Memory B cell (primary cell): Measurements from ENCODE around the gene PLEKHN1.
A peak's percentile ranks its signal among the peaks of the same experiment; 100 is the strongest.

Source experiments
- ATAC-seq: fragments of 150-1000 bp; cut with Tn5 transposase; 2 replicates; pipeline ENCODE4 v1.10.0; 2021; ENCODE audit warnings: low read depth, mild to moderate bottlenecking, moderate library complexity
- DNase-seq, 2 donors: peaks; one replicate each; pipeline ENCODE4 v3.0.0; 2022; ENCODE audit warnings: low spot score in 2 of 2
- H3K27ac Mint-ChIP-seq: one replicate; pipeline ENCODE4 v1.8.0; 2022; ENCODE audit warnings: mild to moderate bottlenecking, moderate library complexity, mixed read lengths
- H3K27me3 Mint-ChIP-seq: one replicate; pipeline ENCODE4 v1.8.0; 2022; ENCODE audit warnings: mixed read lengths
- H3K36me3 Mint-ChIP-seq: one replicate; pipeline ENCODE4 v1.8.0; 2022; ENCODE audit warnings: mild to moderate bottlenecking, mixed read lengths
- H3K4me1 Mint-ChIP-seq: one replicate; pipeline ENCODE4 v1.8.0; 2022; ENCODE audit warnings: mixed read lengths
- H3K4me3 Mint-ChIP-seq: one replicate; pipeline ENCODE4 v1.8.0; 2022; ENCODE audit warnings: mild to moderate bottlenecking, moderate library complexity, mixed read lengths
- H3K9me3 Mint-ChIP-seq: one replicate; pipeline ENCODE4 v1.8.0; 2022; ENCODE audit warnings: mixed read lengths

PLEKHN1 gene

DNA sequence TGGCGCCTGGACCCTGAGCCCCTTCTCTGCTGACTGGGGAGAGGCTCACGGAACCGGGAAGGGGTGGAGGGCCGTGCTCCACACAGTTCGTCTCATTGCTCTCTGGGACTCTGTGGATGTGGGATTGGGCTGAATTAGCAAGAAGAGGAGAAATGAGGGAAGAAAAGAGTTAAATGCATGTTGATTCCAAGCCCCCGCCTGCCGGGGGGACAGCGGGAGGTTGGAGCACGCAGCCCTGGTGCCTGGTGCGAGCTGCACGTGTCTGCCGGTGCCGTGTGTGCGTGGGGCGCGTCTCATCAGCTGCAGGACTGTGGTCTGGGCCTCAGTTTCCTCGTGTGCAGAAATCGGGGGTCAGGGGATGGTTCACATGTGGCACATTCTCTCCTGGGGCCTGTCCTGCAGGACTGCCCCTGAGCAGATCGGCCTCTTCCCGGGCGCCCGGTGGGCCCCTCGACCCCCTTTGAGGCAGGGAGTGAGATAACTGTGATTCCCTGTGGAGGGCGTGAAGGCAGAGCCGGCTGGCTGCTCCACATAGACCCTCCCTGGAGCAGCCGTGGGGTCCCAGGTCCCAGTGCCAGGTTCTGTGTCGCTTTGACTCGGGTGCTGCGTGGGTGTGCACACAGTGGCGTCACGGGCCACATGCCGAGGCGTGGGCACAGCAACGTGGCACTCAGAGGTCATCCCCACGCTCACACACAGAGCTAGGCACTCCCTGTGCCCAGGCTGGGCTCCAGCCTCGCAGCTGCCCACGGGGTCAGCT, 31.1 kb upstream of the PLEKHN1 start:
- peaks cover 6% of the 10 kb centered on the region for H3K4me1 Mint-ChIP-seq

GRCh38 chr1:935751-936231, 30.5 kb upstream of the PLEKHN1 start:
- Mint-ChIP-seq H3K4me3 (no peak overlapping the region), H3K27ac (no peak overlapping the region), H3K36me3 (no peaks in the 10 kb centered on the region), H3K9me3 (no peaks in the 10 kb centered on the region), H3K4me1 (peaks cover 7% of the 10 kb centered on the region), H3K27me3 (peaks cover 36% of the 10 kb centered on the region)
- ATAC-seq: no peak
- DNase-seq: no peak

More for the DNA sequence above, 31.1 kb upstream of the PLEKHN1 start:
- H3K4me3 Mint-ChIP-seq: no peak overlapping the region
- H3K9me3 Mint-ChIP-seq: no peaks in the 10 kb centered on the region
- H3K36me3 Mint-ChIP-seq: no peaks in the 10 kb centered on the region
- no peak overlapping the region for H3K27ac Mint-ChIP-seq
- ATAC-seq (no peak), DNase-seq (no peak)
- peaks cover 38% of the 10 kb centered on the region for H3K27me3 Mint-ChIP-seq

DNA sequence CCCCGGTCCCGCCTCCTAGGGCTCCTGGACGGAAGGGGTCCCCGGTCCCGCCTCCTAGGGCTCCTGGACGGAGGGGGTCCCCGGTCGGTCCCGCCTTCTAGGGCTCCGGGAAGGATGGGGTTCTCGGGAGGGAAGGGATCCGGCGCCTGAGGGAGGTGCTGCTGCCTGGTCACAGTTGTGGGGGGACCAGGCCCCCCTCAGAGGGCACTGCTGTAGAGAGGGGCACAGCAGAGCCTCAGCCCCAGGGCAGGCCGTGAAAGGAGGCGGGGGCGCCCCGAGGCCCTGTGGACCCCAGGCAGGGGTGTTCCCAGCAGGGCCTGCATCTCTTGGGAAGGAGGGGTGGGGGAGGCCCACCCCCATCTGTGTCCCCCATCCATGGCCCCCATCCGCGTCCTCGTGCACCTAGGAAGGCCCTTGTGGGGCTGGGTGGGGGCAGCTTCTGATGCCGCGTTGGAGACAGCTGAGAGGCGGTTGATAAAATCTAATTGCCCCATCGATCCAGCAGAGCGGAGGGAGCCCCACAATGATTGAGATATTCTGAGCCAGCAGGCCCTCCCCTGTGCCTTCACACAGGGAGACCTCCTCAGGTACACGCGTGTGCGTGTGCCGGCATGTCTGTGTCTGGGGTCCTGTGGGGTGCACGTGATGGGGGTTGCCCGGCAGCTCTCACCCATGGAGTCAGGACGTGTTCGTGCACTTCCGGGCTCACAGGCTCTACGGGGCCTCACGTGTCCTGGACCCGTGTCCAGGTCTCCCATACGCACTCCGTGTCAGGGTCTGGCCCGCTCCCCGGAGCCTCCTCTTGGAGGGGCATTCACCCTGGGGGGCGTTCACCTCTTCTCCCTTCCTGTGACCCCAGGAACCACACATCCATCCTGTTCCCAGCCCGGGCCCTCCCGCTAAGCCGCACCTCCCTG, 29.7 kb upstream of the PLEKHN1 start:
- H3K36me3 Mint-ChIP-seq: no peaks in the 10 kb centered on the region
- H3K27me3 Mint-ChIP-seq: peaks cover 35% of the 10 kb centered on the region

GRCh38 chr1:937521-937920, 28.8 kb upstream of the PLEKHN1 start:
- no peaks in the 10 kb centered on the region for H3K36me3 Mint-ChIP-seq
- ATAC-seq: no peak
- H3K27me3 Mint-ChIP-seq: peaks cover 35% of the 10 kb centered on the region

More for the DNA sequence above, 29.7 kb upstream of the PLEKHN1 start:
- H3K4me1 Mint-ChIP-seq: peaks cover 6% of the 10 kb centered on the region
- ATAC-seq: no peak
- no peak for DNase-seq
- H3K4me3 Mint-ChIP-seq: no peak overlapping the region
- H3K9me3 Mint-ChIP-seq: no peaks in the 10 kb centered on the region
- H3K27ac Mint-ChIP-seq: no peak overlapping the region

DNA sequence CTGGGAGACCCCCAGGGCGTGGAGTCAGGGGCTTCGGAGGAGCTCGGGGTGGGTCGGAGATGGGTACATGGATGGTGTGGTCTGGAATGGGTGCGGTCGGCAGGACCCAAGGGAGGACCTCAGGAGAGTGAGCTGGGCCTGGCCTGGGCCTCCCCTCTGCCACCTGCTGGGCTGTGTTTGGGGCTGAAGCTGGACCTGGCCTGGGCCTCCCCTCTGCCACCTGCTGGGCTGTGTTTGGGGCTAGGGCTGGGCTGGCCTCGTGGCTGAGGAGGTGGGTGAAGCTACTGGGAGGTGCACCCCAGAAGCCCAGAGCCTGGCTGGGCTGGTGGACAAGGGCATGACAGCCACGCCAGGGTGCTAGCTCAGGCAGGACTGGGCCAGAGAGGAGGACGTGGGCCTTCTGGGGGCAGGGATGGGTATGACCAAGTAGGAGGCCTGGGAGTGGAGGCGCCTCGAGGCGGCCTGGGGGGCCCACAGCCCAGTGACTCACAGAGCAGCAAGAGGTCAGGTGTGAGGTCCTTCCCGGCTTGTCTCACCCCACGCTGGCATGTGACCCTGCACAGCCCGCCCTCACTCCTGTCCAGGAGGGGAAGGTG, 28.1 kb upstream of the PLEKHN1 start:
- peak; percentile 25 for ATAC-seq
- no peak overlapping the region for H3K27ac Mint-ChIP-seq

More at GRCh38 chr1:937521-937920, 28.8 kb upstream of the PLEKHN1 start:
- DNase-seq: no peak
- Mint-ChIP-seq H3K27ac (no peak overlapping the region), H3K4me3 (peak overlapping the region; percentile 27), H3K9me3 (no peaks in the 10 kb centered on the region), H3K4me1 (peaks cover 5% of the 10 kb centered on the region)

GRCh38 chr1:938711-939489, 27.4 kb upstream of the PLEKHN1 start:
- Mint-ChIP-seq H3K4me3 (no peak overlapping the region), H3K36me3 (no peaks in the 10 kb centered on the region), H3K27ac (no peak overlapping the region), H3K9me3 (no peaks in the 10 kb centered on the region), H3K27me3 (peaks cover 31% of the 10 kb centered on the region), H3K4me1 (peaks cover 5% of the 10 kb centered on the region)
- DNase-seq: no peak
- no peak for ATAC-seq

More for the DNA sequence above, 28.1 kb upstream of the PLEKHN1 start:
- peaks cover 34% of the 10 kb centered on the region for H3K27me3 Mint-ChIP-seq
- peaks cover 5% of the 10 kb centered on the region for H3K4me1 Mint-ChIP-seq
- peak overlapping the region; percentile 8 for H3K4me3 Mint-ChIP-seq
- DNase-seq: no peak
- no peaks in the 10 kb centered on the region for H3K9me3 Mint-ChIP-seq
- no peaks in the 10 kb centered on the region for H3K36me3 Mint-ChIP-seq

- Mint-ChIP-seq H3K27me3 (peaks cover 31% of the 10 kb centered on the region), H3K4me3 (peak overlapping the region; percentile 42), H3K4me1 (peaks cover 5% of the 10 kb centered on the region), H3K36me3 (no peaks in the 10 kb centered on the region), H3K27ac (no peak overlapping the region), H3K9me3 (no peaks in the 10 kb centered on the region)
- ATAC-seq (no peak), DNase-seq (no peak)
These were observed 26.7 kb upstream of the PLEKHN1 start for GRCh38 chr1:939511-940106.

- peak overlapping the region; percentile 81 for H3K4me3 Mint-ChIP-seq
- H3K4me1 Mint-ChIP-seq: peaks cover 5% of the 10 kb centered on the region
- H3K27ac Mint-ChIP-seq: no peak overlapping the region
- peaks cover 27% of the 10 kb centered on the region for H3K27me3 Mint-ChIP-seq
- peaks cover 3% of the 10 kb centered on the region for H3K36me3 Mint-ChIP-seq
- no peak for DNase-seq
- peak; percentile 40 for ATAC-seq
- H3K9me3 Mint-ChIP-seq: no peaks in the 10 kb centered on the region
These were observed 25.9 kb upstream of the PLEKHN1 start for GRCh38 chr1:940107-941014.

GRCh38 chr1:941015-941587, 25.2 kb upstream of the PLEKHN1 start:
- peaks cover 10% of the 10 kb centered on the region for H3K36me3 Mint-ChIP-seq
- no peak overlapping the region for H3K27ac Mint-ChIP-seq
- peaks cover 24% of the 10 kb centered on the region for H3K27me3 Mint-ChIP-seq
- peak overlapping the region; percentile 81 for H3K4me3 Mint-ChIP-seq
- peak; percentile 12 for ATAC-seq
- H3K4me1 Mint-ChIP-seq: peaks cover 5% of the 10 kb centered on the region
- H3K9me3 Mint-ChIP-seq: no peaks in the 10 kb centered on the region
- DNase-seq: no peak

DNA sequence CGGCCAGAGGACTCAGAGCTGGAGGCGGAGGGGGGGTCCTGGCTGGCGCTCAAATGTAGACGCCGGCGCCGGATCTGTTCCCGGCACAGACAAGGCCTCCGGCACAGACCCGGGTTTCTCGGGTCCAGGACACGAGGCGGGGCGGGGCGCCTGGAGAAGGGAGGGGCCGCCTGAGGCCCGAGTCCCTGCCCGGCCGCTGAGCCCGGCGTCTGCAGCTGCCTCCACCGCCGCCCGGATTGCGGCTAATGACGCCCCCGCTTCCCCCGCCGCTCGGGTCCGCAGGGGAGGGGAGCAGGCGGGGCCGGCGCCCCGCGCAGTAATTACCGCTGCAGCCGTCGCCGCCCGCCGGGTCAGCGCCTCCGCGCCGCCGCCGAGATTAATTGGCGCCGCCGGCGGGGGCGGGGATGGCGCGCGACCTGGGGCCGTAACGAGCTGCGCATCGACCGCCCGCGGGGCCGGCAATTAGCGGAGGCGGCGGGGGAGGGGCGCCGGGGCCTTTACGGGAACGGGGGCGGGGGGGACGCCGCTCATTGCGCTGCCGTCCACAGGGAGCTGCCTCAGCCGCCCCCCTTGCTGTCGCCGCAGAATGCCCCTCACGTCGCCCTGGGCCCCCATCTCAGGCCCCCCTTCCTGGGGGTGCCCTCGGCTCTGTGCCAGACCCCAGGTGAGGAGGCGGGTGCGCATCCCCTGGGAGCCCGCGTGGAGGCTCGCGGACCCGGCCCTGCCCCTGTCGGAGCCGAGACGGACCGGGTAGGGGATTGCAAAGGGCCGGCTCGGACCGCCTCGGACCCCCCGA, 24.5 kb upstream of the PLEKHN1 start:
- Mint-ChIP-seq H3K9me3 (no peaks in the 10 kb centered on the region), H3K27ac (no peak overlapping the region), H3K36me3 (peaks cover 10% of the 10 kb centered on the region), H3K4me3 (peak overlapping the region; percentile 81), H3K27me3 (peaks cover 24% of the 10 kb centered on the region), H3K4me1 (peaks cover 5% of the 10 kb centered on the region)
- ATAC-seq (peak; percentile 12), DNase-seq (no peak)

- no peak overlapping the region for H3K4me3 Mint-ChIP-seq
- DNase-seq: no peak
- no peaks in the 10 kb centered on the region for H3K9me3 Mint-ChIP-seq
- ATAC-seq: peak; percentile 20
- no peak overlapping the region for H3K27ac Mint-ChIP-seq
- H3K4me1 Mint-ChIP-seq: peaks cover 5% of the 10 kb centered on the region
- peaks cover 22% of the 10 kb centered on the region for H3K27me3 Mint-ChIP-seq
- H3K36me3 Mint-ChIP-seq: peaks cover 13% of the 10 kb centered on the region
These were observed 23.9 kb upstream of the PLEKHN1 start for GRCh38 chr1:942411-942821.
